Fibroblast of skin of right biceps (primary cell): ENCODE data around the gene WRNIP1.

Source experiments
- DNase-seq: peaks from one replicate; pipeline ENCODE4 v3.0.0-alpha.2; 2013

WRNIP1 gene

GRCh38 chr6:2763876-2764540 is 1.2 kb upstream of the WRNIP1 start:
- no peak for DNase-seq

GRCh38 chr6:2764610-2765165 is 505 bp upstream of the WRNIP1 start:
- peak; percentile 71 for DNase-seq

- DNase-seq = peak; percentile 52
Observed at GRCh38 chr6:2765896-2766766, 938 bp downstream of the WRNIP1 start.

- DNase-seq = no peak
Observed at GRCh38 chr6:2766767-2767656, 1.8 kb downstream of the WRNIP1 start.

GRCh38 chr6:2767657-2768524 is 2.7 kb downstream of the WRNIP1 start:
- no peak for DNase-seq

GRCh38 chr6:2768696-2769095 is 3.5 kb downstream of the WRNIP1 start:
- no peak for DNase-seq

- DNase-seq = no peak
Observed at GRCh38 chr6:2770171-2770570, 5.0 kb downstream of the WRNIP1 start.

- DNase-seq = no peak
Observed at GRCh38 chr6:2771079-2771478, 5.9 kb downstream of the WRNIP1 start.

- no peak for DNase-seq
Observed at GRCh38 chr6:2772840-2773239, 7.6 kb downstream of the WRNIP1 start.

- DNase-seq = peak; percentile 60
Observed at GRCh38 chr6:2773449-2773848, 8.3 kb downstream of the WRNIP1 start.

- DNase-seq = no peak
Observed at GRCh38 chr6:2775003-2775402, 9.8 kb downstream of the WRNIP1 start.

- no peak for DNase-seq
Observed at GRCh38 chr6:2777249-2777648, 12.1 kb downstream of the WRNIP1 start.

GRCh38 chr6:2780102-2780737 is 15.0 kb downstream of the WRNIP1 start:
- DNase-seq = no peak

- DNase-seq = no peak
Observed at GRCh38 chr6:2781685-2782355, 16.6 kb downstream of the WRNIP1 start.

GRCh38 chr6:2782356-2782708 is 17.1 kb downstream of the WRNIP1 start:
- no peak for DNase-seq

GRCh38 chr6:2782825-2783187 is 17.6 kb downstream of the WRNIP1 start:
- DNase-seq = no peak

- no peak for DNase-seq
Observed at GRCh38 chr6:2783188-2783963, 18.2 kb downstream of the WRNIP1 start.

GRCh38 chr6:2784061-2784460 is 18.9 kb downstream of the WRNIP1 start:
- DNase-seq = no peak

GRCh38 chr6:2784930-2785329 is 19.7 kb downstream of the WRNIP1 start:
- no peak for DNase-seq

GRCh38 chr6:2786269-2786668 is 21.1 kb downstream of the WRNIP1 start:
- DNase-seq = no peak
